Lower leg skin (tissue), 4 donors: ENCODE measurements around the gene ADAMTSL2. TPM values are rescaled to one million over a fixed set of nuclear protein-coding genes. Genes with fewer than 3 reads are reported as not detected.

Experiments
- DNase-seq, 2 donors: peaks; one replicate each; pipeline ENCODE4 v3.0.0-alpha.2; 2019; ENCODE audit warnings: low spot score in 2 of 2
- H3K4me3 ChIP-seq: fragments of 200-600 bp; sonication (generic); 2 replicates; pipeline ENCODE4 v1.5.1; 2017; ENCODE audit warnings: mild to moderate bottlenecking, low read depth; ENCODE audit not compliant: poor library complexity, severe bottlenecking
- CTCF ChIP-seq, 3 donors: fragments of 450-650 bp; IDR thresholded peaks; one replicate each; pipeline ENCODE4 v1.5.1; 2016; ENCODE audit warnings: antibody characterized with exemption in 3 of 3, mild to moderate bottlenecking in 3 of 3, moderate library complexity in 2 of 3
- POLR2A ChIP-seq, 2 donors: fragments of 450-650 bp; IDR thresholded peaks; one replicate each; pipeline ENCODE4 v1.6.1; 2016 to 2017; ENCODE audit warnings: antibody characterized with exemption in 2 of 2, mild to moderate bottlenecking in 1 of 2, moderate library complexity in 1 of 2
- WGBS, 2 donors: methylation state at CpG; one replicate each; pipeline ENCODE4 v1.1.5; 2018; 5-methylcytosine and 5-hydroxymethylcytosine counted together
- intact Hi-C: fragments of 100-400 bp; cut with DNase I; formaldehyde crosslinking; loops from one replicate; pipeline ENCODE4 v1.15.0; 2023; ENCODE audit warnings: low total_unique reads
- total RNA-seq, 4 donors: library from RNA; depleted of rRNA; stranded (reverse); fragments of >200 nt; gene quantifications; one replicate each; pipeline ENCODE4 v1.1.0, GENCODE V29; 2016

Gene ADAMTSL2
- total RNA-seq, 4 donors from 2014 or later: 0.08 to 1.5 (median 0.32) TPM; not detected in 1

DNA sequence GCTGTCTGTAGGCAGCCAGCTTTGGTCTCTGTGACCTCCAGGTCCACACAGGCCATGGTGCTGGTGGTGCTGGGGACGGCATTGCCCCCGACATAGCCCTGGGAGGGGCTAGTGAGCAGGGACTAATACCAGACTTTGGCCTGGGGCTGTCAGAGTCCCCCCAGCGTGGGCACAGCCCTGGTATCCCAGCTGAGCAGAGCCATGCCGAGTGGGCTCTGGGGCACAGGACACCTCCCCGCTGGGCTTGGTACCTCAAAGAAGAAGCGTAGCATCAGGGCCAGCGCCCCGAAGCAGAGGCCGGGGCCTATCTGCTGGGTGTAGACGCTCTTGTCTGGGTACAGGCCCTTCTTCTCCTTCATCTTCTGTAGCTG, 19.3 kb upstream of the ADAMTSL2 start:
- WGBS, 2 donors: 86 to 94% methylated on average over 6 to 10 of the region's 10 CpGs

DNA sequence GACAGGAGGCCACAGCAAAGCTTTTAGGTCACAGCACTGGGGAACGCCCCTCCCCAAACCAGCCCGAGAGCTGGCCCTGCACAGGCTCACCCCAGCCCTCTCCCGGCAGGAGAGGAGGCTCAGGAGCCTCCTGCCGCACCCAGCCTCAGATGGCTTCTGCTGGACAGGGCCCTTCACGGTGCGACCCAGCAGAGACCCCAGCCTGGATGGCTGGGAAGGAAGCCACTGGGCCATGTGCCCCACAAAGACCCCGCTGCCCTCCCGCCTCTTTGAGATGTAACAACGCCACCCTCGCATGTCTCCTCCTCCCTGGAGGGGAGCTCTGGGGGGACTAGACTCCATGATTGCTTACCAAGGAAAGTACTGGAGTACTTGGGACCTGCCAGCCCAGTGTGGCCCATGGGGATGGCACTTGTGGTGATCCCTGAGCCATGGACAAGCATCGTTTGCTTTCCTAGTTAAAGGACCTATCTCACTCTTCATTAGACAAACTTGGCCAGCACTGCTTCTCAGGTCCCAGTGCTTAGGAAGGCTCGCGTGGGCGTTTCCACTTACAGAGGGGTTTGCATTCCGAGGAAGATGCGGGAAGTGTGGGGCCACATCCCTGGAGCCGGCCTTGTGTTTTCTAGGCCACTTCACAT, 18.8 kb upstream of the ADAMTSL2 start:
- intact Hi-C loops: no loop called here
- DNase-seq: no peak
- no peak overlapping the region for H3K4me3 ChIP-seq
- 92 to 93% methylated on average over 16 to 17 of the region's 17 CpGs for WGBS, 2 donors
- no peak for TF ChIP-seq CTCF (IDR thresholded peaks at IDR 0.05)
- no peak for TF ChIP-seq POLR2A (IDR thresholded peaks at IDR 0.05)

More for the DNA sequence above, 19.3 kb upstream of the ADAMTSL2 start:
- DNase-seq: no peak
- intact Hi-C loops: no loop called here
- H3K4me3 ChIP-seq: no peak overlapping the region
- TF ChIP-seq CTCF (IDR thresholded peaks at IDR 0.05) (no peak), POLR2A (IDR thresholded peaks at IDR 0.05) (no peak)

DNA sequence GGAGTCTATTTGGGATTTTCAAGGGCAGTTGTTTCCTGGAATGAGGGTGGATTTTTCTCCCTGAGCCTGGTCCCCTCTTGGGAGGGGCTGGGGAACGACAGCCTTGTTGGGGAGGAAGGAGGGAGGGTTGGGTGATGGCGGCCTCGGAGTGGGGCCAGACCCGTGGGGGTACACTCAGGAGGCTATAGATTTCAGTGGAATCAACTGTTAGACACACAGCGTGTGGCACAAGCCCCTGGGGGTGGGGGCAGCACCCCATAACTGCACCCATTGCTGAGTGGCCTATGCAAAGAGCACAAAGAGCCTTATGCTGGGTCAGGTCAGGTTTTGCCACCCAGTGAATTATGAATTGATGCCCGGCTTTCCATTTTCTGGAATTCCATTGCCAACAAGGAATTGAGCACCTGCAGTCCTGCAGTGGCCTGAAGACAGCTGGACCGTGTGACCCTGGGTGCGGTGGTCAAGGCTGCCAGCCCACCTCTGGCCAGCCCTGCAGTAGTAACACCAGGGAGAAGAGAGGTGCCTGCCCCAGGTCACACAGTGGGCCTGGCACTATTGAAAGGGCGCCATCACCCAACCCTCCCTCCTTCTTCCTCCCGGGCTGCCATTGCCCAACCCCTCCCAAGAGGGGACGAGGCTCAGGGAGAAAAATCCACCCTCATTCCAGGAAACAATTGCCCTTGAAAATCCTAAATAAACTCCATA, 18.1 kb upstream of the ADAMTSL2 start:
- no peak overlapping the region for H3K4me3 ChIP-seq
- TF ChIP-seq POLR2A (IDR thresholded peaks at IDR 0.05): no peak
- TF ChIP-seq CTCF (IDR thresholded peaks at IDR 0.05): no peak
- DNase-seq: no peak
- WGBS, 2 donors: 76 to 77% methylated on average over 11 of the region's 11 CpGs
- intact Hi-C loops: no loop called here

DNA sequence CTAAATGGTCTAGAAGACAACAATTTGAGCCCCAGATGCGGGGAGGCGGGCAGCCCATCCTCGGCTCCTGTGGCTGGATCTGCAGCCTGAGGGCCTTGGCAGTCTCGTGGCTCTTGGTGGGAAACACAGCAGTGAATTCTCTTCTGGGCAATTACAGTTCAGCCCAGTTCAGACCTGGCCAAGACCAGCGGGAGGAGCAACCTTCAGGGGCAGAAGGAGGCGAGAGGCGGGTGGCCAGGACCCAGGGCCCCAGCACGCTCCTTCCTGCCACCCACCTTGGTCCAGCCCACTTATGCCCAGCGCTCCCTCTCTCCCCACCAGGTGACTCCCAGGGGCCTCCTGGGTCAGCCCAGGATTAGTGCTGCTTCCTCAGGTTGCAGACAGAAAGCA, 17.5 kb upstream of the ADAMTSL2 start:
- no peak overlapping the region for H3K4me3 ChIP-seq
- DNase-seq: no peak
- intact Hi-C loops: no loop called here
- 76 to 91% methylated on average over 7 to 9 of the region's 9 CpGs for WGBS, 2 donors
- TF ChIP-seq CTCF (IDR thresholded peaks at IDR 0.05) (no peak), POLR2A (IDR thresholded peaks at IDR 0.05) (no peak)

DNA sequence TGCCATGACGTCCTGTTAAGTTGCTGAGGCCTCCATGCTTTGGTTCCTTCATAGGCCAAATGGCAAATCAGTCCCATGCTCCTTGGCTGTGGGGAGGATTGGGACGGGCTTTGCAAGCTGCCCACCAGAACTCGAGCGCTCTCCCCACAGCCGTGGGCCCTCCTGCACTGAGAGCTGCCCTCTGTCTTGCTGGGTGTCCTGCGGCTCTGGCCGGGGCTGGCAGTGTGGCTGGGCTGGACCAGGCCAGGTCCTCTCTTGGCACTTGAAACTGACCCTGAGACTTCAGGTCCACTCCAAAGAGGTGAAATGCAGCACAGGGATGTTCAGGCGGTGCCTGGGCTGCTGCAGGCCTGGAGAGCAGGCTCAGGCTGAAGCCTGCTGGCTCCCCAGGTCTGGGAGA, 16.8 kb upstream of the ADAMTSL2 start:
- H3K4me3 ChIP-seq: no peak overlapping the region
- intact Hi-C loops: no loop called here
- WGBS, 2 donors: 76 to 79% methylated on average over 7 to 8 of the region's 8 CpGs
- no peak for TF ChIP-seq CTCF (IDR thresholded peaks at IDR 0.05)
- no peak for TF ChIP-seq POLR2A (IDR thresholded peaks at IDR 0.05)
- DNase-seq: no peak
